MV-4-11 (cell line): ENCODE measurements around the gene DIAPH2.
"Not testable (repeated sequence)": the region's sequence is repeated elsewhere in the genome, so short reads cannot be mapped to it uniquely, and the experiment has no call there.

Experiments
- DNase-seq: peaks from one replicate; lab custom pipeline; 2025; lab: John Stamatoyannopoulos, UW

DIAPH2 gene

GRCh38 chrX:97389761-97390192 lies 705.1 kb downstream of the DIAPH2 start:
- peak; percentile 66 for DNase-seq

GRCh38 chrX:97397371-97397770 lies 712.7 kb downstream of the DIAPH2 start:
- peak; percentile 23 for DNase-seq

GRCh38 chrX:97398030-97398551 lies 713.4 kb downstream of the DIAPH2 start:
- DNase-seq, result peak; percentile 69

- no peak for DNase-seq
Measured at GRCh38 chrX:97399400-97399799, 714.8 kb downstream of the DIAPH2 start.

GRCh38 chrX:97400492-97400891 lies 715.9 kb downstream of the DIAPH2 start:
- no peak for DNase-seq

GRCh38 chrX:97401154-97401553 lies 716.5 kb downstream of the DIAPH2 start:
- DNase-seq, result no peak

GRCh38 chrX:97401586-97402136 lies 717.0 kb downstream of the DIAPH2 start:
- no peak for DNase-seq

GRCh38 chrX:97402333-97402732 lies 717.7 kb downstream of the DIAPH2 start:
- DNase-seq, result no peak

GRCh38 chrX:97402903-97403302 lies 718.3 kb downstream of the DIAPH2 start:
- DNase-seq, result no peak

GRCh38 chrX:97405031-97405660 lies 720.5 kb downstream of the DIAPH2 start:
- DNase-seq, result no peak

- not testable (repeated sequence) for DNase-seq
Measured at GRCh38 chrX:97409632-97410415, 725.2 kb downstream of the DIAPH2 start.

- DNase-seq, result no peak
Measured at GRCh38 chrX:97416461-97416860, 731.8 kb downstream of the DIAPH2 start.

GRCh38 chrX:97429101-97429500 lies 744.5 kb downstream of the DIAPH2 start:
- no peak for DNase-seq

- no peak for DNase-seq
Measured at GRCh38 chrX:97431281-97431680, 746.6 kb downstream of the DIAPH2 start.

GRCh38 chrX:97446298-97446882 lies 761.7 kb downstream of the DIAPH2 start:
- no peak for DNase-seq

GRCh38 chrX:97447306-97447705 lies 762.7 kb downstream of the DIAPH2 start:
- DNase-seq, result no peak

- DNase-seq, result no peak
Measured at GRCh38 chrX:97452283-97452682, 767.6 kb downstream of the DIAPH2 start.

- no peak for DNase-seq
Measured at GRCh38 chrX:97461763-97462162, 777.1 kb downstream of the DIAPH2 start.

GRCh38 chrX:97471071-97471470 lies 786.4 kb downstream of the DIAPH2 start:
- DNase-seq, result no peak

- DNase-seq, result no peak
Measured at GRCh38 chrX:97474933-97475332, 790.3 kb downstream of the DIAPH2 start.

- DNase-seq, result no peak
Measured at GRCh38 chrX:97479106-97479890, 794.7 kb downstream of the DIAPH2 start.

- no peak for DNase-seq
Measured at GRCh38 chrX:97481228-97481627, 796.6 kb downstream of the DIAPH2 start.
